CD1c-positive myeloid dendritic cell (primary cell): ENCODE measurements around the gene DOCK2.
"Not testable (repeated sequence)": the region's sequence is repeated elsewhere in the genome, so short reads cannot be mapped to it uniquely, and the experiment has no call there.

Source experiments
- DNase-seq: peaks from one replicate; pipeline ENCODE4 v3.0.0-alpha.2; 2016; ENCODE audit errors: extremely low spot score

The DOCK2 gene

DNA sequence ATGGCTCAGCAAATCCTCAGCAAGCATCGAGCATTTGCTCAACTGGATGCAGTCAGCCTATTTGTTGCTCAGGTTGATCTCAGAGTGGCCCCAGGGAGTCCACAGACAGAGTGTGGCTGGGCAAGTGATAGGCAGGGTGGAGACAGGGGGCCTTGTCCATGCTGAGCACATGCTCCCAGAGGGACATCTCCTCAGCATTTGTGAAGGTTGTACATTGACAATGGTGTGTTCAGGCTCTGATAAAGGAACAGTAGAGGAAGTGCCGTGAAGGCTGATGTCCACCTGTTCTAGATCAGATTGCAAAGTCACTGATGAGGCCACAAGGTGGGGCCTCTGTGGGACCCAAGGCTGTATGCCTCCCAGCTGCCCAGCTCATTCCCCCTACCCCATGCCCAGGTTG lies 418.5 kb downstream of the DOCK2 start:
- DNase-seq, result no peak

DNA sequence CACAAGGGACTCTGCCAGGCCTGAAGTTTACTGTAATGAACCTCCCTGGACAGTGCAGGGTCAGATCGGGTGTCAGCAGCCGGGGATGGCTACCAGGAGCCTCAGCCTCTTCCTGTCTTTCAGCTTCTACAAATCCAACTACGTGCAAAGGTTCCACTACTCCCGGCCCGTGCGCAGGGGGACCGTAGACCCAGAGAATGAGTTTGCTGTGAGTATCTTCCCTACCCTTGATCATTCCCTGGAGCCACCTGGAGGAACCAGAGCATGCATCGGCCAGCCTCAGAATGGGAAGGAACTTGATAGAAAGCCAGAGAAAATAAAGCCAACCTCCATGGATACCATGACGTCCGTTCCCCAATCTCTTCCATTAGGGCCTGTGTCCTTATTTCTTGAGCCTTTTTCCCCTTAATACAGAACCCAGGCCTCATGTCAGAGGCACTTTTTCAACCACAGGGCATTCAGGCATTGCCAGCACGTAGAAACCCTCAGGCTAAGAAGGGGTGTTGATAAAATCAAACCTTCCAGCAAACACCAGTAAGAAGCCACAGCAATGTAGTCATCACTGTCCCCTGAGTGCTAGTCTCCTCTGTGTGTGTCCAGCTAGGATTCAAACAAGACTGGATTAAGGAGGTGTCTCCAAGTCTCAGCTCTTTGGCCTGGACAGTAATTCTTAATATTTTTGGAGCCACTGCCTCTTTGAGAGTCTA lies 419.6 kb downstream of the DOCK2 start:
- no peak for DNase-seq

DNA sequence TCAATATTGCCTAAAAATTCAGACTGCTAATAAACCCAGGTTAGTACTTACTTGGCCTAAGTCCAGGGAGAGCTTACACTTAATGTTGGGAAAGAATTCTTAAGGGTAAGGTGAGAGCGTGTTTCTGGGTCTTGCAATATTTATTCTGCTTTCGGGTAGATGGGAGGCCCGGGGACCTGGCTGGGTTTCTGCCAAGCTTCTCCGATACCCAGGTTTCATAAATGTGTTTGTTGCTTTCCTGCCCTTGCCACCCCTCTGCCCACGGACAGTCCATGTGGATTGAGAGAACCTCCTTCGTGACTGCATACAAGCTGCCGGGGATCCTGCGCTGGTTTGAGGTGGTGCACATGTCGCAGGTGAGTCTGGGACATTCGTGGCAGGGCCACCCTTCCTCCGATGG lies 420.2 kb downstream of the DOCK2 start:
- no peak for DNase-seq

DNA sequence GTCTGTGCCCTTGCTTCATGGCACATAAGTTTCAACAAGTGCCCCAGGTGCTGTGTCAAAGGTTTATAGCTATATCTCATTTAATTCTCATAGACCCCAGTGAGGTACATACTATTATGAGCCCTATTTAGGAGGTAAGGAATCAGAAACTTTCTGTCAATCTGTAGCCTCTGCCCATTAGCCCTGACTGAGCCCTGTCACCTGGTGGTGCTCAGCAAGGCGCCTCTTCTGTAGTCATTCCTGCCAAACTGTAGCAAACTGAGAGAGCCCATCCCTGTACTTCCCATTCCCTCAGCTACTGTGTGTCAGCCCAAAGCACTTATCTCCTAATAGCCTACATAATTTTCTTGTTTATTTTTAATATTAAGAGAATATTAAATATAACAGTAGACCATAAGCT lies 422.1 kb downstream of the DOCK2 start:
- no peak for DNase-seq

DNA sequence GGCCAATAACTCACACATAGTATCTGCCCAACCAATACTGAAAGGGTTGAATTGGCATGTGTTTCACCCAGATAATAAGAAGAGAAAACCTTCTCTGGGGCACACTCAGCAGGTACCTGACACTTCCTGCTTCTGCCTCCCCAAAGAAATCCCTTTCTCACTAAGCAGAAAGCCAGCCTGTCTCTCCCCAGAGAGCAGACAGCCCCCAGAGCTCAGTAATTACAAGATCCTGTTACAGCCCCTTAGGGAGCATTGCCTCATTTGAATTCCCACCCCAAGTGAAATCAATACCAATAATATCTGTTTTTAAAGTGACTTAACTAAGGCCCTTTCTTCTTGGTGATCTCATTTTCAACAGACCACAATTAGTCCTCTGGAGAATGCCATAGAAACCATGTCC lies 430.1 kb downstream of the DOCK2 start:
- DNase-seq, result no peak

DNA sequence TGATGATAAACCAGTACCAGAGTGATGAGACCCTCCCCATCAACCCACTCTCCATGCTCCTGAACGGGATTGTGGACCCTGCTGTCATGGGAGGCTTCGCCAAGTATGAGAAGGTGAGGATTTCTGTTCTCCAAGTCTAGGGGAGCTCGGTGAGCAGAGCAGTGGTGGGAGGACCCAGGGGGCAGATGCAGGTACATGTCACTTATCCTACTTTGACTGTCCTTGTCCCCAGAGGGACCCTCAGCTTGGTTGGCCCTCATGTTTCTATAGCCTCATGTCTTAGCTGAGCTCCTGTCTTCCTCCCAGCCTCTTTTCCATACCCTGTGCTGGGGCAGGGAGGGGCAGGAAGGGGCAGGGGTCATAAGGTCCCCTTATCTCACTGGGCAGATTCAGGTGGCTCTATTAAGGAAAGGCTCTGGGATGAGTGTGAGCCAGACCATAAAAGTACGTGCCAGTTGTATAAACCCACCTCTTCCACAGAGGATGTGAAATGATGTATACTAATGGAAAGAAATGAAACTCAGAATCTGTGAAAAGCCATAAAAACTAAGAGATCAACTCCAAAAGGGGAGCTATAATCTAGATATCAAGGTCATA lies 430.6 kb downstream of the DOCK2 start:
- no peak for DNase-seq

DNA sequence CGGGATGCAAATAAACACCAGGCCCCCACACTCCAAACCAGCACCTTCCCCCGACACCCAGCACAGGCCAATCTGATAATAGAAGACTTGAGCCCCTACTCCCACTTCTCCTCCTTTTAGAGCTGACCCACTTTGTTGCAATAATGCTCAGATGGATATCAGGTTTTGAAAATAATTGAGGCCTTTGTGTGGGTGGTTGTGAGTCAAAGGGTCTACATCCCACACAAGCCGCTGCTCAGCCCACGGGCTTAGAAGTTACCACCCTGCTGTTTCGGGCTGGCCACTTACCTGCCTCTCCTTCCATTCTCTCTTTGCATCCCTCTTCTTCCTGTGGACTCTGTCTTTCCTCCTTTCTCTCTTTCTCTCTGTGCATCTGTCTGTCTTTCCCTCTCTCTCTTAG lies 432.4 kb downstream of the DOCK2 start:
- no peak for DNase-seq

DNA sequence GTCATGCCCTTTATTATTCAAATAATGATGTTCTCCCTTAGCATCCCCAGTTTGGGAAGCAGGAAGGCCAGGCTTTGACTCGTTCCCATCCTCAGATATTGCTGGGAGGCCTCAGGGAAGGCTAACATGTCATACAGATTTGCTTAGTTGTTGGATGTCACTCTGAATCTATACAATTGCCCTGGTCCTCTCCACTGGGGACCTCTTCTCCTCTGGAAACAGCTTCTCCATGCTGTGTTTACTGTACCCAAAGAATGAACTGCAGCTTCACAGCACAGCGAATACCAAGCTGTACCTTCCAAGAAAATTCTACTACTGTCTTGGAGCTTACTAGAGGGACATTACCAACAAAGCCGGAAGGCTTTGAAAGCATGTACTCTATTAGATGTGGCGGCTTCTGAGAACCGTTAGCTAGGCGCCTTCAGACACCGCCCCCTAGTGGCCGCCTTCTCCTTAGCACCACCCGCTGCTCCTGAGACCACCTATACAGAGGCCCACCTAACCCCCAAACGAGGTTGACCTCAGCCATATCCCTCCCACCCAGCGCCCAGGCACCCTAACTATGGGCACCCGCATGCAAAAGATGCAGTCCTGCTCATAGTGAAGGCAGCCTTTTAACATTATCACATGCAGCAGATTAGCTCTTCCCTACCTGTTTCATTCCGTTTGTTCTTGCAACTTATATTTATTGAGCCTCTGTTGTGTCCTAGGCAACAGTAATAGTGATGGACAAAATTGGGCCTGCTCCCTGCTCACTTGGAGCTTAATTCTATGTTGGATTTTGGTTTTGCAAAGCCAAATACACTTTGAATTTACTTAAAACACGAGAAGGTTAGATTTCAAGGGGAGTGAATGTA lies 433.7 kb downstream of the DOCK2 start:
- no peak for DNase-seq

DNA sequence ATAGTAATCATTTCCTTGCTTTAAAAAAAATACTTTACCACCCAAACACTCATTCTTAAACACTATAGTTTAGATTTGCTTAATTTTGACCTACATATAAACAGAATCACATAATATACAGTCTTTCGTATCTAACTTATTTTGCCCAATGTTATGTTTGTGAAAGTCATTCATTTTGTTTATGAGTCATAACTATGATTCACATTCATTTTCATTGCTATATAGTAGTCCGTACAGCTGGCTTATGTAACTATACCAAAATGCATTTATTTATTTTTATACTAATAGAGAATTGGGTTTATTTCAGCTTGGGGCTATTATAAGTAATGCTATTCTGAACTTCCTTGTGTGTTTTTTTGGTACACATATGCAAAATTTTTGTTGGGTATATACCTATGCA lies 434.7 kb downstream of the DOCK2 start:
- DNase-seq, result no peak

DNA sequence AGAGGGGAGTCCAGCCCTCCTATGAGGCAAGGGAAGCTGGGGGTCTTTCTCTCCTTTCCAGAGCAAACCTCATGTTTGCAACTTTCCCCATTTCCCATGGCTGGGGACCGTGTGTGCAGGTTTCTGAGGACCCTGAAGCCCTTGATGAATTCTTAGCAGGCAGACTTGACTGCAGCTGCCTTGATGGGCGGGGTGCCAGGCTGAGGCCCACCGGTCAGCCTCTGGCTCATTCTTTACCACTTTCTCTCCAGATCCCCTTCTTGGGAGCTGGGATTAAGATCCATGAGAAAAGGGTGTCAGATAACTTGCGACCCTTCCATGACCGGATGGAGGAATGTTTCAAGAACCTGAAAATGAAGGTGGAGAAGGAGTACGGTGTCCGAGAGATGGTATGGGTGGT lies 438.6 kb downstream of the DOCK2 start:
- DNase-seq, result no peak

DNA sequence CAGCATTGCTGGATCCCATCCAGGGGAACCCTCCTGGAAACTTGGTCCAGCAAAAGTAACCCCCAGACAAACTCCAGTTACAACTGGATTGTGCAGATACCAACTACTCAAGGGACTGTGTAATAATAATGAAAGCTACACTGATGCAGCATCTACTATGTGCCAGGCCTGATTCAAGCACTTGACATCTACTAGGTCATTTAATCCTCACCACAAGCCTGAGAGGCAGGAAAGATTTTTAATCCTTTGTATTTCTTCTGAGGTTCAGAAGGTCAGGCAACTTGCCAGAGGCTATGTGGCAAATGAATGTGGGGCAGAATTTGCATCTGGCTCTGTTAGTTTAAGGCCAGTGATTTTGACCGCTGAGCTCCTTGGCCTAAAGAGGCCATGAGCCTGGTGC lies 439.1 kb downstream of the DOCK2 start:
- DNase-seq, result no peak

DNA sequence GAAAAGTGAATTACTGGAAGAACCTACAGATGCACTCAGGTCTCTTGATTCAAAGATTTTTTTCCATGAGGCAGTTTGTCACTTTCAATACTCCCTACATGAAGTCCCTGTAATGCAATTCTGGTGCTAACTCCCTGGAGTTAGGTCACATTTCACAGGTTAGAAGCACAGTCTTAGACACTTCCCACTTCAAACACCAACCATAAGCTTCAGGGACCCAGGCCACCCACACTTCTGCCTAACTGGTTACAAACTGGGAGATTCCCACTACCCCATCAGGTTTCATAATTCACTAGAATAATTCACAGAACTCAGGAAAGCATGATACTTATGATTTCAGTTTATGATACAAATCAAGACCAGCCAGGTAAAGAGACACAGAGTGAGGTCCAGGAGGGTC lies 439.7 kb downstream of the DOCK2 start:
- no peak for DNase-seq

DNA sequence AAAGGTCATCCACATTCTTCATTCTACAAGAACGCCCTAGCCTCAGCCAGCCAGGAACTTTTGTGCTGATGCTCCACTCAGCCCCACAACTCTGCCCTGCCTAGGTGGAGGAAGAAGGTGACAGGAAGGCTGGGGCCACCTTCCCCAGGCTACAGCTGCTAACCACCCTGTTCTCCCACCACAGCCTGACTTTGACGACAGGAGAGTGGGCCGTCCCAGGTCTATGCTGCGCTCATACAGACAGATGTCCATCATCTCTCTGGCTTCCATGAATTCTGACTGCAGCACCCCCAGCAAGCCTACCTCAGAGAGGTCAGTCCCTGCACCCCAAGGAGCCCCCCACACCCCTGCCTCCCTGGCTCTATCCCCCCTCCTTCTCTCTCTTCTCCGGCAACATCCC lies 440.5 kb downstream of the DOCK2 start:
- DNase-seq, result no peak

DNA sequence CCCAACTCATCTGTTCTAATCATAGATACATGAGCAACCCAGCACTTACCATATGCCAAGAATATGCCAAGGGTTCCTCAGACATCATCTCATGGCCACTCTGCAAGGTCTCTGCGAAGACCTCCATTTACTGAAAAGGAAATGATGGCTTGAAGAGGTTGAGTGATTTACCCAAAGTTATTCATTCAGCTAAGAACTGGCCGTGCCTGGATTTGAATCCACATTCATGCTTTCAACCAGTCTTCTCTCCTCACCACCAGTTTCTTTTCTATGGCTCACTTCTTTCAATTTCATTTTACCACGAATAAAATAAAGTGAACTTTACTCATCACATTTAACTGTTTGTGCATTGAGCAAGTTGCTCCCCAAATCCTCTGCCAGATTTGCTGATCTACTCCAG lies 441.4 kb downstream of the DOCK2 start:
- no peak for DNase-seq

DNA sequence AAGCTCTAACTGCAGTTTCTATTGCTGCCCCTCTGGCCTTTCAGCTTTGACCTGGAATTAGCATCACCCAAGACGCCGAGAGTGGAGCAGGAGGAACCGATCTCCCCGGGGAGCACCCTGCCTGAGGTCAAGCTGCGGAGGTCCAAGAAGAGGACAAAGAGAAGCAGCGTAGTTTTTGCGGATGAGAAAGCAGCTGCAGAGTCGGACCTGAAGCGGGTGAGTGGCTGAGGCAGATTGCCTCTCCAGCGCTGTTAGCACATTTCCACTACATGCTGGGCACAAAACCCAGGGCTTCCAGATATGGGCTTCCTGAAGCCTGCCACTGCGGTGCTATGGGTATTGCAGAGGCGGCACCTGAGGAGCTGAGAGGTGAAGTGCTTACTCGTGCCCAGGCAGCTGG lies 441.9 kb downstream of the DOCK2 start:
- no peak for DNase-seq

DNA sequence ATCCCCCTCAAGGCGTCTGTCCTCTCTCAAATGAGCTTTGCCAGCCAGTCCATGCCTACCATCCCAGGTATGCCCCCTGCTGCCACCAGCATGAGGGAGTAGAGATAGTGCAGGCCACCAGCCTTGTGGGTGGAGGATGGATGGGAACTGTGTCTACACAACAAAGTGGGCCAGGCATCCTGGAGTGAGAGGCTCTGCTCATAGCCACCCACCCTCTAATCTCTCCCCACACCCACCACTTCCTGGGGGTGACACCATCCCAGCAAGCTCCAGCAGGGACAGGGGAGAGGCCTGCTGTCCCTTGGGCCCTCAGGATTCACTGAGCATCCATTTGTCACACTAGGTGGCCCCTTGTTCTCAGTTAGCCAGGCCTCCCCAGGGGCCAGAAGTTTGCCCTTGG lies 443.1 kb downstream of the DOCK2 start:
- DNase-seq, result no peak

DNA sequence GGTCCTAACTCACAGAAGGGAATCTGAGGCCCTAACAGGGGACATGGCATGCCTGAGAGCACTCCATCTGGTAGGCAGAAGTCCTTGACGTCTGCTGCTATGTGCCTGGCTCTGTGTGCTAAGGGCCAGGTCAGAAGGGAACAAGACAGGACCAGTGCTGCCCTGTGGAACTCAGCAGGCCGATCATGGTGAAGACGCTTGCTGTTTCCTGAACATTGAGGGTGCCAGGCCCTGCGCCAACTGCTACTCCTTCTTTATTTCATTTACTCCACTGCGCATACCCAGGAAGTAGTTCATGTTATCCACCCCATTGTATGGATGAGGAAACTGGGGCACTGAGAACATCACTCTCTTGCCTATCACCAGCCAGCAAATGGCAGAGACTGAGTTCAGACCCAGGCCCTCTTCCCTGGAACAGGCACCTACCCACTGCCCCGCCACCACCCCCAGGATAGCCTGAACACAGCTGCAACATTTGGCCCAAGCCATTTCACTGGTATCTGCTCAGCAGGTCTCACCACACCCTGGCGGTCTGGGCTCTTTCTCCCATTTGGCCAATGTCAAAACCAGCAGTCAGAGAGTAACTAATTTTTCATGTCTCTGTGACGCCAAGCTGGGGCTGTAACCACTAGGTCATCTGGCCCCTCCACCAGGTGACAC lies 443.8 kb downstream of the DOCK2 start:
- DNase-seq, result no peak

DNA sequence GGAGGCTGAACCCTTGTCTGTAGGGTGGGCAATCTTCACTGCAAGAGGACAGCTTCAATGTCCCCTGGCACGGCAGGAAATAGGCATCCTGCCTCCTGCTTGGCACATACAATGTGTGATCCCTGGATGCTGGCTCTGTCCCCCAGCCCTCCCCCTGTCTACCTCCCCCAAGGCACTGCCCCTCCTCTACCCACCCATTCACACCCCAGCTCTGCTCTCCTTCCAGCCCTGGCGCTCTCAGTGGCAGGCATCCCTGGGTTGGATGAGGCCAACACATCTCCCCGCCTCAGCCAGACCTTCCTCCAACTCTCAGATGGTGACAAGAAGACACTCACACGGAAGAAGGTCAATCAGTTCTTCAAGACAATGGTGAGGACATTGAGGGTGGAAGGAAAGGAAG lies 444.5 kb downstream of the DOCK2 start:
- no peak for DNase-seq

DNA sequence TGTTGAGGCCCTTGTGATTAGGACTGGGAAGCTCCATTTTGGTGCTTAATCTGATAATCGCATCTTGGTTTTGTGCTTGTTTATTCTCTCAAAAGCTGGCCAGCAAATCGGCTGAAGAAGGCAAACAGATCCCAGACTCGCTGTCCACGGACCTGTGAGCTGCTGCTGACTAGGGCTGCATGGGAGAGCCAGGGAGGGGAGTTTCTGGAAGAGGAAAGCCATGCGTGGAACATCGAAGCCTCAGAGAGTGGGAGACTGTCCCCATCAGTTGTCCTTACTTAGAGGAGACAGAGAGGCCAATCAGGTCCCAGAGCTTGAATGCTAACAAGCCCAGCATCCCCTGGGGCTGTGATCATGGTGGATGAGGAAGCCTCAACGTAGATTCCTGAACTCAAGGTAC lies 445.6 kb downstream of the DOCK2 start:
- DNase-seq, result no peak

DNA sequence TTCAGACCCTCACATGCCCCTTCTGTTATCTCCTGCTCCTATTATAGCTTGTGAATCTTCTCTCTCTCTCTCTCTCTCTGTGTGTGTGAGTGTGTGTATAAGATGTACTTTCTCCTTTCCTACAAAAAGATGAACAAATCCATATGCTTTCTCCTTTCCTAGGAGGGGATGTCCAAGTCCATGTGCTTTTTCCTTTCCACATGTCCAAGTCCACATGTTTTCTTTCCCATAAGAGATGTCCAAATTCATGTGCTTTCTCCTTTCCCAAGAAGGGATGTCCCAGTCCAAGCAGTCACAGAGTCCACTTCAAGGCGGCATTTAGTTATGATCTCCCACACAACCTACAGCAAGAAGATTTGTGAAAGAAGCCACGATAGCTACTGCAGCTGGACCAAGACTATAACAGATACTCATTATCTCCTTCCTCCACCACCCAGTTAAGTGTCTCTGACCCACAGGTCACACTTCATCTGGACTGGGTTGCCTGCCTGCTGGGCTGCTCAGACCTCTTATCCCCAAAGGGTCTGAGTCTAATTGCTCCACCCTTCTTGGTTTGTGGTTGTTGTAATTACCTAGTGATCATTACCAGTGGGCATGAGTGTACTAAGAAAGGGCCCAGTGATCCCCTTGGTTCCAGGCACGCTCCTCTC lies 450.2 kb downstream of the DOCK2 start:
- no peak for DNase-seq

DNA sequence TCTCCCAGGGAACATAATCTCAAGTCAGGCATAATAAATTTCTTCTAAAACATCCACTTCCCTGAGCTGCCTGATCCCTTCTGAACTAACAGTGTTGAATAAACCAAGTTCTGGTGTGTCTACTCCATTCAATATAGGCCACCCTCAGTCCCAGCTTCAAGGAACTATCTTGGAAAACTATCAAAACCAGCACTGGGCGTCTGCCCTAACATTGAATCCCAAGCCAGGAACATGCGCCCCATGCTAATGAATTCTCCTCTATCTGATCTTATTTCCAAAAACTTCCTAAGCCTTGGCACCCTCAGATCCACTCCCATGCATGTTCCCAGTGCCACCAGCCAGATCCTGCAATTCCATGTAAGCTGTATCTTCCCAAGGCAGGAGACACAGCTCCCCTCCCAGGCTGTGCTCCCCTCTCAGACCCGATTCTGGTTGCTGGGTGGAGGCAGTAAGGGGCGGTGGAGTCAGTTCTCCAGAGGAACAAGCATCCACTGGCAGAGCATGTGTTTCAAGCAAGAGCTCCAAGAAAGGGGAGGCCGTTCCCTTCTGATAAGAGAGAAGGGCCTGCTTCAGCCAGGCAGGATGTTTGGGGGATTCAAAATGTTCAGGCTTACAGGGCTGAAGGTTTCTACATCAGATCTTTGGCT lies 455.5 kb downstream of the DOCK2 start:
- DNase-seq, result no peak

DNA sequence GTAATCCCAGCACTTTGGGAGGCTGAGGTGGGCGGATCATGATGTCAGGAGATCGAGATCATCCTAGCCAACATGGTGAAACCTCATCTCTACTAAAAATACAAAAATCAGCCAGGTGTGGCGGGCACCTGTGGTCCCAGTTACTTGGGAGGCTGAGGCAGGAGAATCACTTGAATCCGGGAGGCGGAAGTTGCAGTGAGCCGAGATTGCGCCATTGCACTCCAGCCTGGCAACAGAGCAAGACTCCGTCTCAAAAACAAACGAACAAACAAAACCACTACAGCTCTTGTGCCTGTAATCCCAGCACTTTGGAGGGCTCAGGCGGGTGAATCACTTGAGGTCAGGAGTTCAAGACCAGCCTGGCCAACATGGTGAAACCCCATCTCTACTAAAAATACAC lies 457.3 kb downstream of the DOCK2 start:
- DNase-seq, result not testable (repeated sequence)
